ENCODE data around the gene ALLC.

- TF ChIP-seq CTCF (IDR thresholded peaks at IDR 0.05; ENCODE audit: low read depth, low read length) = no peak
- TF ChIP-seq EZH2phosphoT487 (IDR thresholded peaks at IDR 0.05; ENCODE audit: low read depth) = no peak
Observed at GRCh38 chr2:3641841-3642421, 16.1 kb upstream of the ALLC start.
